ENCODE measurements around the gene ALAS2.

ALAS2 gene

DNA sequence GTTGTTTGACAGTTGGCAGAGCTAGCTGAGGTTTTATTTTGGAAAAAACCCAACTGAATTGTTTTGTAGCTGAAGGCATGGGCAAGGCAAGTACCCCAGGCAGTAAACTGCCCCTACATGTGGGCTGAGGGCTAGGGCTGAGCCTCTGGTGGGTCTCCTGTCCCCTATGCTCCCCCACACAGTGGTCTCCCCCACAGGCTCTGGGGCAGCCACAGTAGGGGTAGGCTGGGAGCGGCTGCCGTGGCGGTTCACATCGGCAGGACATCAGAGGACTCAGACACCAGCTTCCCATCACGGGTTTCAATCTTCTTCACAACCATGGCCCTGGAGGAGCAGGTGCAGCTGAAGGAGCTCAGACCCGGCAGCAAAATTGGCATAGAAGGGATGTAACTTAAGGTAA, 10.7 kb upstream of the ALAS2 start:
- TF ChIP-seq, protein P1, sequence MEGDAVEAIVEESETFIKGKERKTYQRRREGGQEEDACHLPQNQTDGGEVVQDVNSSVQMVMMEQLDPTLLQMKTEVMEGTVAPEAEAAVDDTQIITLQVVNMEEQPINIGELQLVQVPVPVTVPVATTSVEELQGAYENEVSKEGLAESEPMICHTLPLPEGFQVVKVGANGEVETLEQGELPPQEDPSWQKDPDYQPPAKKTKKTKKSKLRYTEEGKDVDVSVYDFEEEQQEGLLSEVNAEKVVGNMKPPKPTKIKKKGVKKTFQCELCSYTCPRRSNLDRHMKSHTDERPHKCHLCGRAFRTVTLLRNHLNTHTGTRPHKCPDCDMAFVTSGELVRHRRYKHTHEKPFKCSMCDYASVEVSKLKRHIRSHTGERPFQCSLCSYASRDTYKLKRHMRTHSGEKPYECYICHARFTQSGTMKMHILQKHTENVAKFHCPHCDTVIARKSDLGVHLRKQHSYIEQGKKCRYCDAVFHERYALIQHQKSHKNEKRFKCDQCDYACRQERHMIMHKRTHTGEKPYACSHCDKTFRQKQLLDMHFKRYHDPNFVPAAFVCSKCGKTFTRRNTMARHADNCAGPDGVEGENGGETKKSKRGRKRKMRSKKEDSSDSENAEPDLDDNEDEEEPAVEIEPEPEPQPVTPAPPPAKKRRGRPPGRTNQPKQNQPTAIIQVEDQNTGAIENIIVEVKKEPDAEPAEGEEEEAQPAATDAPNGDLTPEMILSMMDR (IDR thresholded peaks at IDR 0.05; ENCODE audit: low read depth, low read length, missing control alignments) = no peak
- in situ Hi-C loops (cut with HindIII; ENCODE audit: low sequenced_read_pairs) = no loop called here
- no peak overlapping the region for H3K4me3 ChIP-seq (ENCODE audit: low read depth, low read length)
- no peak for DNase-seq (ENCODE audit: low read depth)

DNA sequence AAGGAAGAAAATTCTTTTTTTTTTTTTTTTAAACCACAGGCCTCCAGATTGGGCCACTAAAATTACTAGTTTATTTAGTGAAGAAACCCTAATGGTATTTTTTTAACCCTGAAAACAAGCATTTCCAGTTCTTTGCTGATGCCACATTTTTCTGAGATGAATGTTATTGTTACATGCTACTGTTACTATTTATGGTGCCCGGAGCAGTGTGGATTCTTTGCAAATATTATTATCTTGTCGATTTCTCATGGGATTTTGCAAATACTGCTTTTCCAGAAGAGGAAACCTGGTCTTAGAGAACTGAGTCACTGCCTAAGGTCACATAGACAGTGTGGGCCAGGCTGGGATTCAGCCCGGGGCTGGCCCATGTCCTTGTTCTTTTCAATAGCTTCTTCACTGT, 8.7 kb upstream of the ALAS2 start:
- no peak overlapping the region for H3K4me3 ChIP-seq (ENCODE audit: low read depth, low read length)
- DNase-seq (ENCODE audit: low read depth) = no peak
- in situ Hi-C loops (cut with HindIII; ENCODE audit: low sequenced_read_pairs) = no loop called here
- TF ChIP-seq, protein P1 (IDR thresholded peaks at IDR 0.05; ENCODE audit: low read depth, low read length, missing control alignments) = no peak

DNA sequence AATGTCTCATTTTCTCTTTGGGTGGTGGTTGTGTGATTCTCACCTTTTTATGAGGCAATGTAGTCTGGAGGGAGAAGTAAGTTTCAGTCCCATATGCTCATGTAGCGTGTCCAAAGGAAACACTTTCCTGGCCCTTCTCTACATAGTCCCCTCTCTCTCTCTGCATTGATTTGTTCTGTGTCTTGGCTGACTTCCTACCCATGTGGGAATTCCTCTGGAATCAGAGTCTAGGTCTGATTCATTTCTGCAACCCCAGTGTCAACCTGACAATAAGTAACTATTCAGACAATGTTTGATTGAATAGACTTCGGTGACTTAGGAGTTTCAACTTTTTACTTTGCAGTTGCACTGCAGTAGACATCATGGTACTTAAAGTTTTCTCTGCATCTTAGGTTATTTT, 2.7 kb upstream of the ALAS2 start:
- no peak overlapping the region for H3K4me3 ChIP-seq (ENCODE audit: low read depth, low read length)
- TF ChIP-seq, protein P1 (IDR thresholded peaks at IDR 0.05; ENCODE audit: low read depth, low read length, missing control alignments) = no peak
- in situ Hi-C loops (cut with HindIII; ENCODE audit: low sequenced_read_pairs) = no loop called here
- DNase-seq (ENCODE audit: low read depth) = no peak

DNA sequence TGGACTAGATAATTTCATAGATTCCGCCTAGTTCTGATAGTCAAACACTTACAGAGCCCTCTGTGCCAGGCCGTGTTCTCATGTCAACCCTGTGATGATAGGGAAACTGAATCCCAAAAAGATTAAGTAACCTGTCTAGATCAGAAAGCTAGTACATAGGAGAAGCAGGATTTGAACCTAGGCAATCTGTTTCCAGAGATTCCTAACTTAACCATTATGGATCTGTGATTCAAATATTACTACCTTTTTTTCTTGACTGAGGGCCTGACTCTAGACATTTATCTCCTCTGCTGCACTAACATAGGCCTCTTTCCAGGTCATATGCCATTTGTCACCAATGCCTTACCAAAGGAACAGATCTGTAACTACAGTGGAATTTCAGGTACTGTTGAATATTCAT, 1.5 kb downstream of the ALAS2 start:
- no peak overlapping the region for H3K4me3 ChIP-seq (ENCODE audit: low read depth, low read length)
- TF ChIP-seq, protein P1 (IDR thresholded peaks at IDR 0.05; ENCODE audit: low read depth, low read length, missing control alignments) = no peak
- no peak for DNase-seq (ENCODE audit: low read depth)
- in situ Hi-C loops (cut with HindIII; ENCODE audit: low sequenced_read_pairs) = no loop called here

DNA sequence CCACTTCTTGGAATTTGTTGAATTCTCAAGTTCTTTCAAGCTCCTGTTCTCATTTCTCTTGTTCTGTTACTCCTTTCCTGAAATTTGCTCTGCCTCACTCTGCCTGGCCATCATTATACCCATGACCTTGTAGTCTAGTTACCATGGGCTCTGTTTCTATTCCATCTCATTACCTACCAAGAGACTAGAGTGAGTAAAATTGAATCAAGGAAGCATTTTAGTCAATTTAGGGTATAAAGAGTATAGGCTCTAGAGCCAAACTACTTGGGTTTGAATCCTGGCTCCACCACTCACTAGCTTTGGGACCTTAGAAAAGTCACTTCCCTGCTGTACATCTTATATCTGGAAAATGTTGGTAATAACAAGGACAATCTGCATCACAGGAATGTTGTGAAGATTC, 2.2 kb downstream of the ALAS2 start:
- no peak for DNase-seq (ENCODE audit: low read depth)
- TF ChIP-seq, protein P1 (IDR thresholded peaks at IDR 0.05; ENCODE audit: low read depth, low read length, missing control alignments) = no peak
- in situ Hi-C loops (cut with HindIII; ENCODE audit: low sequenced_read_pairs) = no loop called here
- no peak overlapping the region for H3K4me3 ChIP-seq (ENCODE audit: low read depth, low read length)

DNA sequence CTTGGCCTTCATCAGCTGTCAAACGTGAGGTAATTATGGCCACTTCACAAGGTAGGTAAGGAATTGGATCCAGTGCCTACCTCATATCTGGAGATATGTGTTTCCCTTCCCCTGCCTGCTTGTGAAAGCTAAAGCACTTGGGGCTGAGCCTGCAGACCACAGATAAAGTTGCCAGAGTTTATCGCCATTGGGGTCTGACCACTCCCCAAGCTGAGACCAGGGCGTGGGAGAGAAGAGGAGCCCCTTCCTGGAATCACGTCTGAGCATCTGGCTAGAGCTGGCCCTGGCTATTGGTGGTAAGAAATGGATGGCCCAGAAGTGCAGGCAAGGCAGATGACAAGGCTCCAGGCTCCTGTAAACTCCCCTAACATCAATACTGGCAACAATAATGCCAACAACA, 2.7 kb downstream of the ALAS2 start:
- in situ Hi-C loops (cut with HindIII; ENCODE audit: low sequenced_read_pairs) = no loop called here
- DNase-seq (ENCODE audit: low read depth) = no peak
- H3K4me3 ChIP-seq (ENCODE audit: low read depth, low read length) = no peak overlapping the region
- TF ChIP-seq, protein P1 (IDR thresholded peaks at IDR 0.05; ENCODE audit: low read depth, low read length, missing control alignments) = no peak

DNA sequence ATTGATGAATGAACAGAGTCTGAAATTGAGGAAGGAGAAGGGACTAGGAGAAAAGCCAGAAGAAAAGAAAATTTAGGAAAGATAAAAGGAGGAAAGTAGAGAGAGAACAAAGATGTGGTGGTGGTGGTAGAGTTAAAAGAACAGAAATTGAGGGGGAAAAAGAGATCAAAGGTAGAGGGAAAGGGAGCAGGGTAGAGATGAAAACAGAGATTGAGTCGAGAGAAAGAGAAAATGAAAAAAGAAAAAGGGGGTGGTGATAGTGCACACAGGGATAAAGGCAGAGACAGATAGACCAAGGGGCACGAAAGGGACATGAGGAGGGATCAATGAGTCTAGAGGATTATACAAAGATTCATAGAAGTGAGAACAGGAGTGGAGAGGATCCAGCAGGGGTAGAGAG, 3.9 kb downstream of the ALAS2 start:
- no peak for DNase-seq (ENCODE audit: low read depth)
- in situ Hi-C loops (cut with HindIII; ENCODE audit: low sequenced_read_pairs) = no loop called here
- TF ChIP-seq, protein P1 (IDR thresholded peaks at IDR 0.05; ENCODE audit: low read depth, low read length, missing control alignments) = no peak
- no peak overlapping the region for H3K4me3 ChIP-seq (ENCODE audit: low read depth, low read length)
